AG09309 (cell line): Measurements from ENCODE around the gene RAB43.
"Not testable (repeated sequence)": the region's sequence is repeated elsewhere in the genome, so short reads cannot be mapped to it uniquely, and the experiment has no call there.

Experiments
- DNase-seq: peaks from one replicate; pipeline ENCODE4 v3.0.0-alpha.2; 2010; ENCODE audit warnings: low read depth
- H3K4me3 ChIP-seq: 2 replicates; pipeline ENCODE4 v1.5.1; 2011; ENCODE audit warnings: mild to moderate bottlenecking, low read depth, low read length, moderate library complexity; ENCODE audit not compliant: control insufficient read depth
- CTCF ChIP-seq: IDR thresholded peaks from 2 replicates; pipeline ENCODE4 v1.5.1; 2011; ENCODE audit warnings: mild to moderate bottlenecking, low read depth, low read length, inconsistent platforms; ENCODE audit not compliant: insufficient read depth, control insufficient read depth; ENCODE audit errors: missing control alignments

Gene RAB43

GRCh38 chr3:129112308-129113052 lies 9.1 kb downstream of the RAB43 start:
- DNase-seq: no peak

GRCh38 chr3:129111076-129111780 lies 10.4 kb downstream of the RAB43 start:
- H3K4me3 ChIP-seq, DNase-seq: not testable (repeated sequence)

More at GRCh38 chr3:129112308-129113052, 9.1 kb downstream of the RAB43 start:
- no peak for TF ChIP-seq CTCF
- H3K4me3 ChIP-seq: no peak overlapping the region

GRCh38 chr3:129107793-129108192 lies 13.8 kb downstream of the RAB43 start:
- TF ChIP-seq CTCF: no peak
- no peak overlapping the region for H3K4me3 ChIP-seq
- DNase-seq: no peak

- DNase-seq: no peak
- TF ChIP-seq CTCF: no peak
- H3K4me3 ChIP-seq: no peak overlapping the region
Observed at GRCh38 chr3:129106866-129107565, 14.6 kb downstream of the RAB43 start.

GRCh38 chr3:129106320-129106719 lies 15.3 kb downstream of the RAB43 start:
- no peak for TF ChIP-seq CTCF
- DNase-seq: no peak

GRCh38 chr3:129105862-129106261 lies 15.7 kb downstream of the RAB43 start:
- no peak for TF ChIP-seq CTCF
- DNase-seq: no peak
- no peak overlapping the region for H3K4me3 ChIP-seq

More at GRCh38 chr3:129106320-129106719, 15.3 kb downstream of the RAB43 start:
- no peak overlapping the region for H3K4me3 ChIP-seq

- no peak overlapping the region for H3K4me3 ChIP-seq
- no peak for TF ChIP-seq CTCF
- no peak for DNase-seq
Observed at GRCh38 chr3:129104498-129105079, 17.0 kb downstream of the RAB43 start.
